Keratinocyte (primary cell): ENCODE data around the gene SNAPC1. TPM values are rescaled to one million over a fixed set of nuclear protein-coding genes. Genes with fewer than 3 reads are reported as not detected.

Experiments used
- DNase-seq: peaks from one replicate; pipeline ENCODE4 v3.0.0-alpha.2; 2011; ENCODE audit warnings: low read depth, missing footprints, low spot score
- FAIRE-seq: peaks from 2 replicates; lab custom pipeline; 2011; peaks lifted over from hg19 to GRCh38; lab: Jason Lieb, UNC
- H2AFZ ChIP-seq: 2 replicates; pipeline ENCODE4 v1.6.0; 2012; ENCODE audit warnings: low read length, control low read depth, inconsistent platforms; ENCODE audit not compliant: control insufficient read depth
- H3K27ac ChIP-seq: 2 replicates; pipeline ENCODE4 v1.5.1; 2011; ENCODE audit warnings: low read length; ENCODE audit not compliant: control insufficient read depth, insufficient read depth
- H3K27me3 ChIP-seq: 3 replicates; pipeline ENCODE4 v1.6.0; 2011; ENCODE audit warnings: low read length; ENCODE audit not compliant: control insufficient read depth, insufficient read depth; ENCODE audit errors: extremely low read depth
- H3K36me3 ChIP-seq, 2 experiments: 2 replicates in 1 of 2; 3 replicates in 1 of 2; pipeline ENCODE4 v1.5.1; 2011; ENCODE audit warnings: low read length in 2 of 2, mild to moderate bottlenecking in 1 of 2; ENCODE audit not compliant: control insufficient read depth in 2 of 2, insufficient read depth in 2 of 2; ENCODE audit errors: extremely low read depth in 1 of 2
- H3K4me1 ChIP-seq: 3 replicates; pipeline ENCODE4 v1.5.1; 2011; ENCODE audit warnings: low read length; ENCODE audit not compliant: control insufficient read depth, insufficient read depth; ENCODE audit errors: extremely low read depth
- H3K4me2 ChIP-seq: 3 replicates; pipeline ENCODE4 v1.6.0; 2011; ENCODE audit warnings: low read depth, low read length; ENCODE audit not compliant: control insufficient read depth, insufficient read depth; ENCODE audit errors: extremely low read depth
- H3K4me3 ChIP-seq, 3 experiments: fragments of 200-600 bp in 1 of 3; sonication (generic) in 1 of 3; 2 replicates in 2 of 3; 3 replicates in 1 of 3; pipeline ENCODE4 v1.5.1; 2011 to 2016; ENCODE audit warnings: low read length in 3 of 3, mild to moderate bottlenecking in 3 of 3, control low read depth in 2 of 3, inconsistent platforms in 1 of 3, low read depth in 1 of 3, mixed read lengths in 1 of 3, mixed run types in 1 of 3, moderate library complexity in 1 of 3; ENCODE audit not compliant: control insufficient read depth in 2 of 3, insufficient read depth in 2 of 3; ENCODE audit errors: extremely low read depth in 1 of 3
- H3K79me2 ChIP-seq: 2 replicates; pipeline ENCODE4 v1.6.0; 2012; ENCODE audit warnings: low read length; ENCODE audit not compliant: control insufficient read depth, insufficient read depth
- H3K9ac ChIP-seq: 3 replicates; pipeline ENCODE4 v1.6.0; 2011; ENCODE audit warnings: low read length; ENCODE audit not compliant: control insufficient read depth, insufficient read depth; ENCODE audit errors: extremely low read depth
- H3K9me1 ChIP-seq: 3 replicates; pipeline ENCODE4 v1.6.0; 2011; ENCODE audit warnings: low read length; ENCODE audit not compliant: control insufficient read depth, insufficient read depth; ENCODE audit errors: extremely low read depth
- H3K9me3 ChIP-seq: 2 replicates; pipeline ENCODE4 v1.5.1; 2012; ENCODE audit warnings: low read depth, low read length; ENCODE audit not compliant: control insufficient read depth
- H4K20me1 ChIP-seq: 3 replicates; pipeline ENCODE4 v1.6.0; 2011; ENCODE audit warnings: low read length; ENCODE audit not compliant: control insufficient read depth, insufficient read depth; ENCODE audit errors: extremely low read depth
- EZH2 ChIP-seq: IDR thresholded peaks from one replicate; pipeline ENCODE4 v1.6.1; 2012; ENCODE audit warnings: inconsistent platforms, mild to moderate bottlenecking, low read length, moderate library complexity
- dilution Hi-C: fragments of 300-500 bp; cut with MboI; formaldehyde crosslinking; loops from one replicate; pipeline ENCODE4 v1.7.0; 2020; ENCODE audit warnings: low sequenced_read_pairs; ENCODE audit not compliant: extremely low pct_ligation_motif_present
- polyA plus RNA-seq, 5 experiments: library from polyadenylated mRNA; depleted of rRNA in 3 of 5; stranded (reverse) in 3 of 5; stranded (forward) in 1 of 5; unstranded in 1 of 5; fragments of >200 nt; gene quantifications; 1 replicate in 1 of 5; 2 replicates in 3 of 5; 3 replicates in 1 of 5; pipeline versions ENCODE4 v1.2.1 to v1.2.3, GENCODE V29; 2011 to 2012; ENCODE audit warnings: missing spikeins in 2 of 5, low read depth in 1 of 5, low replicate concordance in 1 of 5
- TF ChIP-seq, protein P1 (sequence below), 3 experiments: IDR thresholded peaks in 1 of 3; conservative IDR thresholded peaks in 1 of 3; optimal IDR thresholded peaks in 1 of 3; 2 replicates in 2 of 3; 3 replicates in 1 of 3; pipeline versions ENCODE3 to v1.5.1; 2011; ENCODE audit warnings: low read length in 3 of 3, mild to moderate bottlenecking in 3 of 3, moderate library complexity in 2 of 3, control low read depth in 1 of 3, inconsistent platforms in 1 of 3; ENCODE audit not compliant: insufficient read depth in 2 of 3; ENCODE audit errors: extremely low read depth in 1 of 3

Gene SNAPC1
- polyA plus RNA-seq, 1 donor (not counting 4 experiments of a cell fraction or from before 2014, with no cell fraction given) = 17.7 TPM

DNA sequence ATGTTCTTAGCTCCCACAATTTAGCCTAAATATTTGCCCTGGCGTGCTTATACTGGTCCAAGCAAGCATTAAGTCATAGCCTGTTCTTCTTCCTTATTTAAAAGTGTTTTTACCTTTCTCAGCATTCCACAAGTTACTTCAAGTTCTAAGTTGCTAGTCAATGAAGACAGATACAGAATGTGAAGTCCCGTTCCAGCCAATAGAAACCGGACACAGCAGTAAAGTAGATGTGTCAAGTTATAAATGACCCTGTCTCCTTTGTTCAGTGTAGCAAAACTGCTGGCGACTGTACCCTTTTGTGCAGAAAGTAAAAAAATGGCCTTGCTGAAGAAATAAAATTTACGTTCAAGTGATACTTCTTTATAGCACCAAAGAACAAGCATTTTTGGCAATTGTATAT lies 3.9 kb downstream of the SNAPC1 start:
- peak overlapping the region; percentile 43 for H3K9ac ChIP-seq
- no peaks in the 10 kb centered on the region for H3K9me1 ChIP-seq
- dilution Hi-C loops = no loop called here
- no peaks in the 10 kb centered on the region for H3K9me3 ChIP-seq
- DNase-seq (no peak), FAIRE-seq (no peak)
- TF ChIP-seq EZH2 = no peak
- TF ChIP-seq, protein P1, sequence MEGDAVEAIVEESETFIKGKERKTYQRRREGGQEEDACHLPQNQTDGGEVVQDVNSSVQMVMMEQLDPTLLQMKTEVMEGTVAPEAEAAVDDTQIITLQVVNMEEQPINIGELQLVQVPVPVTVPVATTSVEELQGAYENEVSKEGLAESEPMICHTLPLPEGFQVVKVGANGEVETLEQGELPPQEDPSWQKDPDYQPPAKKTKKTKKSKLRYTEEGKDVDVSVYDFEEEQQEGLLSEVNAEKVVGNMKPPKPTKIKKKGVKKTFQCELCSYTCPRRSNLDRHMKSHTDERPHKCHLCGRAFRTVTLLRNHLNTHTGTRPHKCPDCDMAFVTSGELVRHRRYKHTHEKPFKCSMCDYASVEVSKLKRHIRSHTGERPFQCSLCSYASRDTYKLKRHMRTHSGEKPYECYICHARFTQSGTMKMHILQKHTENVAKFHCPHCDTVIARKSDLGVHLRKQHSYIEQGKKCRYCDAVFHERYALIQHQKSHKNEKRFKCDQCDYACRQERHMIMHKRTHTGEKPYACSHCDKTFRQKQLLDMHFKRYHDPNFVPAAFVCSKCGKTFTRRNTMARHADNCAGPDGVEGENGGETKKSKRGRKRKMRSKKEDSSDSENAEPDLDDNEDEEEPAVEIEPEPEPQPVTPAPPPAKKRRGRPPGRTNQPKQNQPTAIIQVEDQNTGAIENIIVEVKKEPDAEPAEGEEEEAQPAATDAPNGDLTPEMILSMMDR (optimal IDR thresholded peaks at IDR 0.05 in 1 of 3, IDR thresholded peaks at IDR 0.05 in 1 of 3, conservative IDR thresholded peaks at IDR 0.05 in 1 of 3; ENCODE audit: extremely low read depth in 1 of 3, insufficient read depth in 2 of 3, low read length in 3 of 3) = no peak
- H3K79me2 ChIP-seq = peaks cover 49% of the 10 kb centered on the region
- H3K36me3 ChIP-seq = peaks cover 0 to 15% of the 10 kb centered on the region in 2 experiments
- H3K27me3 ChIP-seq = no peaks in the 10 kb centered on the region
- no peak overlapping the region for H2AFZ ChIP-seq
- H3K4me1 ChIP-seq = peaks cover 18% of the 10 kb centered on the region
- peak overlapping the region in 2 of 3 experiments; percentile 87 to 96 for H3K4me3 ChIP-seq
- peak overlapping the region; percentile 66 for H3K27ac ChIP-seq
- no peaks in the 10 kb centered on the region for H4K20me1 ChIP-seq
- H3K4me2 ChIP-seq = peak overlapping the region; percentile 95

DNA sequence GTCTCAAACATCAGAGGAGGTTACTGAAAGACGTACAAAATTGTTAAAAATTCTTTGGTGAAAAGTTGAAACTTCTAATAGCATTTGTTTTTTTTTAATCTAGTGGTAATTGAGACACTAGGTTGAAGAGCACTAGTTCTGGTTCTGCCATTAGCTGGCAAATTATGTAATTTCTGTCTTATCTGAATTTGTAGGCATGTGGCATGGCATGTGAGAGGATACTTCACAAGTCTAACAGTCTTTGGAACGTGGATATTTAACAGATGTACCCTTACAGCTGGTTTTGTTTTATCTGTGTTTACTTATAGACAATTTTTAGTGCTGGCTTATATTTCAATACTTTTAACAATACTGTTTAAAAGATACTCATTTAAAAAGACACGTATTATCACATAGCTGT lies 6.0 kb downstream of the SNAPC1 start:
- TF ChIP-seq EZH2 = no peak
- TF ChIP-seq, protein P1 (optimal IDR thresholded peaks at IDR 0.05 in 1 of 3, IDR thresholded peaks at IDR 0.05 in 1 of 3, conservative IDR thresholded peaks at IDR 0.05 in 1 of 3; ENCODE audit: extremely low read depth in 1 of 3, insufficient read depth in 2 of 3, low read length in 3 of 3) = no peak
- Histone ChIP-seq H2AFZ (no peak overlapping the region), H3K79me2 (peaks cover 40% of the 10 kb centered on the region), H3K27ac (no peak overlapping the region), H3K4me3 (no peak overlapping the region), H3K9me1 (no peaks in the 10 kb centered on the region), H3K36me3 (peaks cover 3 to 22% of the 10 kb centered on the region in 2 experiments), H4K20me1 (no peaks in the 10 kb centered on the region), H3K4me1 (peaks cover 16% of the 10 kb centered on the region), H3K9ac (no peak overlapping the region), H3K9me3 (no peaks in the 10 kb centered on the region), H3K27me3 (no peaks in the 10 kb centered on the region), H3K4me2 (no peak overlapping the region)
- dilution Hi-C loops = no loop called here
- no peak for DNase-seq
- FAIRE-seq = no peak
